ENCODE results near the gene CYP26A1. TPM values are rescaled to one million over a fixed set of nuclear protein-coding genes. Genes with fewer than 3 reads are reported as not detected.

The CYP26A1 gene
- total RNA-seq, 1 donor from 2014 or later: not detected

- intact Hi-C loops (cut with micrococcal nuclease): loop anchor here (5.0 kb wide), 1 partner anchor 178 kb away; no protein-coding TSS in a partner anchor
These were observed 8.6 kb upstream of the CYP26A1 start for GRCh38 chr10:93064874-93065660.

DNA sequence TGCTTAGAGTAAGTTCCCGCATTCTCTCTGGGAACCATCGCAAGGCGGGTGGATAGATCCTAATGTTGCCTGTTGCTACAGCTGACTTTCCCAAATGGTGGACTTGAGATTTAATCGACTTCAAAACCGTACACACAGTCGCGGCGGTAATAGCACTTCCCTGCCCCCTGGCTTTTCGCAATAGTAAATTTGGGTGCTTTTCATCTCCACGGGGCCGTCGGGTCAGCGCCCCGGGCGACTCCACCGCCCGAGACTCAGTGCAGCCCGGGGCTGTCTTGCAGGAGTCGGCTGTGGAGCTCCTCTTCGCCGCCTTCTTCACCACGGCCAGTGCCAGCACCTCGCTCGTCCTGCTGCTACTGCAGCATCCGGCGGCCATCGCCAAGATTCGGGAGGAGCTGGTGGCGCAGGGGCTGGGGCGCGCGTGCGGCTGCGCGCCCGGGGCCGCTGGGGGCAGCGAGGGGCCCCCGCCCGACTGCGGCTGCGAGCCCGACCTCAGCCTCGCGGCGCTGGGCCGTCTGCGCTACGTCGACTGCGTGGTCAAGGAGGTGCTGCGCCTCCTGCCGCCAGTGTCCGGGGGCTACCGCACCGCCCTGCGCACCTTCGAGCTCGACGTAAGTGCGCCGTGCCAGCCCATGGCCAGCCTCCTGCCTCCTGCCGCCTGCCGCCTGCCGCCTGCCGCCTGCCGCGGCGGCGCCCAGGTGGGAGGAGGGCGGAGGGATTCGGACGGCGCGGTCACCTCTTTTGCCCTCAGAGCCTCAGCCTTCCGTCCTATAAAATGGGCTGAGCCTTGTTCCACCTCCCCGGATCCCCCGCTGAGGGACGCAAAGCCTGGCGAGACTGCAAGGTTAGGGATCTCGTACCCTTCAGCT is 7.8 kb upstream of the CYP26A1 start:
- intact Hi-C loops (cut with micrococcal nuclease): no loop called here

- intact Hi-C loops (cut with micrococcal nuclease): no loop called here
These were observed 7.2 kb upstream of the CYP26A1 start for GRCh38 chr10:93066544-93066913.

DNA sequence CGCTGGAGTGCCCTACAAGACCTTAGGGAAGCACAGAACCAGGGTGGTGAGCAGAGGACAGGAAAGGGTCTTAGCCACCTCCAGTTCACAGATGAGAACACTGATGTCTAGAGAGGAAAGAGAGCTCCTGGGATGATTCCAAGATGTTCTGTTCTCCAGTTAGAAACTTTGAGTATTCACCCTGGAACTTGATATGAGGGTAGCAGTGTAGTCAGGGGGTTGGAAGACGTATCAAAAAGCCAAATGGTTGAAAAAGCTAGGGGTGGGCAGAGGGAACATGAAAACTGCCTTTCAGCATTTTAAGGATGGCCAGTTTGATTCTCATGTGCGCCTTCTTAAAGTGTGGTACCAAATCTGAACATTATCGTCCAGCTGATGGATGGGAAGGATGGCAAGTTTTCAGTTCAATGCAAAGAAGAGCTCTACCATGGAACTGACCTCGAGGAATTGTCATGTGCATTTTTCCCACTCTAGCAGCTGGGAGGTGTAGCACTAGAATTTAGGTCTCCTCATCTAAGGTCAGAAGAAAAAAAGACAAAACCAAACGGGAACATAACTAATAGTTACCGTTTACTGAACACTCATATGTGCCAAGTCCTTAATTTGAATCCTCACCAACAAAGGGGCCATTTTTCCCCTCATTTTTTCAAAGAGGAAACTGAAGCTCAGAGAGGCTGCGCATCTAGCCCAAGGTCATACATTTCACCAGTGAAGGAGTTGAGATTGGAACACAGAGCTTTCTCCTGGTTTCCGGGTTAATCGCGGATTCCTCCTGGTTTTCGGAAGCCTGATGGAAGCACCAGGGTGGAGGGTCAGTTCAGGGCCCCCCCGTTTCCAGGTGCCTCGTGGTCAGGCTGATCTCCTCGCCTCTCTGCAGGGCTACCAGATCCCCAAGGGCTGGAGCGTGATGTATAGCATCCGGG is 6.0 kb upstream of the CYP26A1 start:
- intact Hi-C loops (cut with micrococcal nuclease): no loop called here

DNA sequence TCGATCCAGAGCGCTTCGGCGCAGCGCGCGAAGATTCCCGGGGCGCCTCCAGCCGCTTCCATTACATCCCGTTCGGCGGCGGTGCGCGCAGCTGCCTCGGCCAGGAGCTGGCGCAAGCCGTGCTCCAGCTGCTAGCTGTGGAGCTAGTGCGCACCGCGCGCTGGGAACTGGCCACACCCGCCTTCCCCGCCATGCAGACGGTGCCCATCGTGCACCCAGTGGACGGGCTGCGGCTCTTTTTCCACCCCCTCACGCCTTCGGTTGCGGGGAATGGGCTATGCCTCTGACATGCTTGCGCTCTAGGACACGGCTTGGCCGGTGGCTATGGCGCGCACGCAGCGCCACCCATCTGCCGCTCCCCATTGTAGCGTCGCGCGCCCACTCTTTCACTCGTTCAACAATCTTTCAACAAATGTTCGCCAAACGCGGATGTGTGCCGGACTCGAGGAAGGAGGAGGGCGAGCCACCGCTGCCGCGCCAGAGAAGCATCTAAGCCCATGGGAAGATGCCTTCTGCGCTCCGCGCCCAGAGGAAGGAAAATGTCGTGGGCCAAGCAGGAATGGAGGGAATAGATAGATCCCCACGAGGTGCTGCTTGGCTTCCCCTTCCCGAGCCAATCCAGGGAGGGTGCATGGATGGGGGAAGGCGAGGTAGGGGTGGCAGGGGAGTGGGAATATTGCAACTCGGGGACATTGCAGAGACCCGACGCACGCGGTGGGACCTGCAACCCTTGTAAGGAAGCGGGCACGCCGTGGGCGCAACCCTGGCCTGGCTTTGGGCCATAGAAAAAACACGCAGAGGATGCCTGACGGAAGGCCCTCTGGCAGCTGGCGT is 5.1 kb upstream of the CYP26A1 start:
- intact Hi-C loops (cut with micrococcal nuclease): no loop called here

DNA sequence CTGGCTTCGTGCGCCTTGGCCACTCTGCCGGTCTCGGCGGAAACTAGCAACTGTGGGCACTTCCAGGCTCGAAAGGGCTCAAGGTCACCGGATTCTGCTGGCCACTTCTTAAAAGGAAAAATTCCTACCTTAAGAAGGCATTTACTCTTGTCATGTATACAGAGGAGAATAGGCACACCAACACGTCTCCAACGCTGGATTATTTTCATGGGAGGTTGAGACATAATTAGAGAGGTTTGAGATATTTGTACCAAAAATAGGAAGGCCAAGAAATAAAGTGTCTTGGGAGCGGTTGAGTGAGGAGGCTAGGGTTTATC is 4.5 kb upstream of the CYP26A1 start:
- intact Hi-C loops (cut with micrococcal nuclease): no loop called here

DNA sequence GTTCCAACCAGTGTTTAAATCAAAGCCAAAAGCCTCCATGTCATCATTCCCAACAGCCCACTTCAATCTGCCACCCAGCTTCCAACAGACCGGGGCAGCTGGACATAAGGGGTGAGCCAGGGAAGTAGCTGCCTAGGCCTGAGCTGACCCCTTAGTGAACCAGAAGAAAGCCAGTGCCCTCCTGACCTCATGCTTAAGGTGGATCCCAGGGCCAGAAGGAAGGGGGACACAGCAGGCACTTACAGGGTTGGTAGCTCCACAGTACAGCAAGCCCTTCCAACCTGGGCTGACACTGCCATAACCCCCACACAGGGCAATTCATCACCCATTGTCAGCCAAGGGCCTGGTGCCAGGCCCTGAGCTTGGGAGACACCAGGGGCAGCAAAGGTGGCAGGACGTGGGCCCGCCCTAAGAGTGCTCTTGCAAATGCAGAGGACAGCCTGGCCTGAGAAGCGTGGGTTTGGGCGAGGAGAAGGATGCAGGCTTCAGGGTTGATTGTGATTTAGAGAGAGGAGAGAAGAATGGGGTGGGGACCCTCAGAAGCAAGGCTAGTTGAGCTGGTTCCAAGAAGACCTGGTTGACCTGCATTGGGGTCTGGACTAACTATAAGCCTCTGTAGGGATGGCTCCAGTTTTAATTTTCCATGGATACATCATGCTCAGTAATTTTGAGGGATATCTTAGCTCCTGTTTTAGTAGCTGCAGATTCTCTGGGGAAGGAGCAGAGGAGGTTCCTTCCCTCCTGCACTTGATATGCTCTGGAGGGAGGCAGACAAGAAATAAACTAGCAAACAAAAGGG is 3.1 kb upstream of the CYP26A1 start:
- intact Hi-C loops (cut with micrococcal nuclease): loop anchor here (5.0 kb wide), 1 partner anchor 378 kb away; no protein-coding TSS in a partner anchor

- intact Hi-C loops (cut with micrococcal nuclease): loop anchor here (5.0 kb wide), 1 partner anchor 379 kb away; no protein-coding TSS in a partner anchor
These were observed 2.6 kb upstream of the CYP26A1 start for GRCh38 chr10:93071177-93071472.

GRCh38 chr10:93071674-93072224 is 1.9 kb upstream of the CYP26A1 start:
- intact Hi-C loops (cut with micrococcal nuclease): loop anchor here (5.0 kb wide), 1 partner anchor 379 kb away; no protein-coding TSS in a partner anchor

DNA sequence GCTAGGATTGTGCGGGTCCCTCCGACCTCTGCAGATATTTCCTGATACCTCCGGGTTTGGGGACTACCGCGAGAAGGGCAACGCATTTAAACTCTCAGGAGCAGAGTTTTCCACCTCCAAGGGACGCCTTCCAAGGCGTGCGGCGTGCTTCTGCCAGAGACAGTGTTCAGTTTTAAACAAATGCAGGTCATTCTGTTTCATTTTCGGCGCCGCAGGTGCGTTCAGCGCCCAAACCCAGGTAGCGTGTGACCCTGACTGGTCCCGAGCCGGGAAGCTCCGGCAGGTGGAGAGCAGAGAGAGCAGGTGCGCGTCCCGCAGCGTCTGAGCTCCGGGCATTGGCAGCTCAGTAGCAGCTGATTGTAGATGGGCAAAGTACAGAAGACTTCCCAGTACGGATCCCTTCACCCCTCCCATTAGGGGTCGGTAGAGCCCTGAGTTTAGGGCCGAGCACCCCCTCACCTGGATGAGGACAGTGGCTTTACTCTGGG is 1.4 kb upstream of the CYP26A1 start:
- intact Hi-C loops (cut with micrococcal nuclease): loop anchor here (5.0 kb wide), 1 partner anchor 380 kb away; no protein-coding TSS in a partner anchor

DNA sequence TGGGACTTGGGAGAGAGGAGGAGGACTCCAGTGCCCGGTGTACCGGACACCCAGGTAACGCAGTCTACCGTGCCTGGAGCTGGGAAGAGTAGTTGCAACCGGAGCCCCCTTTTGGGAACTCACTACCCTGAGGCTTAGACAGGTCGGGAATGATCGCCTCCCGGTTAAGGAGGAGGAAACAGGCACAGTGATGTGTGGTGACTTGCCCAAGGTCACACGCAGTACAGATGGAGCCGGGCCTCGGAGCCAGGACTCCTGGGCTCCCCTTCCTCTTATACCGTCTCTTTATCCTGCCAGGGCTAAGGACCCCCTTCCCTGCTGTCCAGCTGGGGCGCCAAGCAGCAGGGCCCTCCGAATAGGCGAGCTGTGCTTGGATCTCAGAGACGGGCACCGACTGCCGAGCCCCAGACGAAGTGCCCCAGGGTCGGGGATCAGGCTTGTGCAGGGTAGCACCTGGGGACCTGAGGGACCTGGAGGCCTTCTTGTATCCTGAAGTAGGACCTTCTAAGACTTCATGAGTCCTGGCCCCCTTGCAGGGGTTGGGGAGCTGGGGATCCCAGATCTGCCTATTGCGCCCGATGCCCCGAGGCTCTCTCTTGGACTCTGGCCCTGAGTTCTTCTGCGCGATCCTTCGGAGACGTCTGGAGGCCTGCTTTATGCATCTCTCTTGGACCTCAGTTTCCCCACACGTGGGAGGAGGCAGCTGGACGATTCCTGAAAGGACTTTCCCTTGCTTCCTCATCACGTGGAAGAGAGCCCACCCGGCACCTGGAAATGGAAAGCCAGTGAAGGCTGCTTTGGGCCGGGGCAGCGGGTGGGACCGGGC is 767 bp upstream of the CYP26A1 start:
- intact Hi-C loops (cut with micrococcal nuclease): loop anchor here (5.0 kb wide), 1 partner anchor 381 kb away; no protein-coding TSS in a partner anchor

DNA sequence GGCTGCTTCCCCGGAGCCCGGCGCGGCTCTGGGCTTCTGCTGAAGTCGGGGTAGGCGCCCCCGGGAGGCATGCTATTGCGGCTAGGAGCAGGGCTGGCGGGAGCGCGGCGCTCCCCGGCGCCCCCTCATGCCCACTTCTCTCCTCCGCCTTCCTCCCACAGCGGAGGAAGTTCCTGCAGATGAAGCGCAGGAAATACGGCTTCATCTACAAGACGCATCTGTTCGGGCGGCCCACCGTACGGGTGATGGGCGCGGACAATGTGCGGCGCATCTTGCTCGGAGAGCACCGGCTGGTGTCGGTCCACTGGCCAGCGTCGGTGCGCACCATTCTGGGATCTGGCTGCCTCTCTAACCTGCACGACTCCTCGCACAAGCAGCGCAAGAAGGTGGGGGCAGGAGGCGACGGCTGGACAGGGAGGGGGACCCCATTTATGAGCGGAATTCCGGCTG is 479 bp downstream of the CYP26A1 start:
- intact Hi-C loops (cut with micrococcal nuclease): loop anchor here (2.0 to 5.0 kb wide), 2 partner anchors 15 to 382 kb away; no protein-coding TSS in a partner anchor

- intact Hi-C loops (cut with micrococcal nuclease): loop anchor here (2.0 to 5.0 kb wide), 2 partner anchors 16 to 382 kb away; no protein-coding TSS in a partner anchor
These were observed 1.1 kb downstream of the CYP26A1 start for GRCh38 chr10:93074597-93075368.

- intact Hi-C loops (cut with micrococcal nuclease): loop anchor here (2.0 kb wide), 1 partner anchor 17 kb away; no protein-coding TSS in a partner anchor
These were observed 1.9 kb downstream of the CYP26A1 start for GRCh38 chr10:93075369-93076221.

DNA sequence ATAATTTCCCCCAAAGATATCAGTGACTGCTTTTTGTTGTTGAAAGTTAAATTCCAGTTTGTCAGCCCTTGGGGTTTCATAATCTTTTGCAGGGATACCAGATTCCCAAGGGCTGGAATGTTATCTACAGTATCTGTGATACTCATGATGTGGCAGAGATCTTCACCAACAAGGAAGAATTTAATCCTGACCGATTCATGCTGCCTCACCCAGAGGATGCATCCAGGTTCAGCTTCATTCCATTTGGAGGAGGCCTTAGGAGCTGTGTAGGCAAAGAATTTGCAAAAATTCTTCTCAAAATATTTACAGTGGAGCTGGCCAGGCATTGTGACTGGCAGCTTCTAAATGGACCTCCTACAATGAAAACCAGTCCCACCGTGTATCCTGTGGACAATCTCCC is 3.2 kb downstream of the CYP26A1 start:
- intact Hi-C loops (cut with micrococcal nuclease): no loop called here

- intact Hi-C loops (cut with micrococcal nuclease): no loop called here
These were observed 4.2 kb downstream of the CYP26A1 start for GRCh38 chr10:93077860-93078337.
